Measurements from ENCODE around the gene OR6S1.

Gene OR6S1

GRCh38 chr14:20641591-20641990 lies at the start of gene OR6S1:
OR6S1 (minus strand) TSS chr14:20641691; CDS start chr14:20641691, 0 bp downstream.
- DNase-seq (ENCODE audit: low read depth, low spot score), result no peak

GRCh38 chr14:20690848-20691640 lies 49.6 kb upstream of the OR6S1 start:
- DNase-seq (ENCODE audit: low read depth, low spot score), result peak; percentile 70

GRCh38 chr14:20688167-20688839 lies 46.8 kb upstream of the OR6S1 start, which contains the start of gene ANG:
ANG (plus strand) TSS chr14:20688764; CDS start chr14:20693565, 4,801 bp downstream.
- no peak for DNase-seq (ENCODE audit: low read depth, low spot score)

GRCh38 chr14:20687362-20688166 lies 46.1 kb upstream of the OR6S1 start:
- no peak for DNase-seq (ENCODE audit: low read depth, low spot score)

GRCh38 chr14:20686386-20687143 lies 45.1 kb upstream of the OR6S1 start:
- DNase-seq (ENCODE audit: low read depth, low spot score), result no peak

- peak; percentile 24 for DNase-seq (ENCODE audit: low read depth, low spot score)
Observed at GRCh38 chr14:20684662-20685456, 43.4 kb upstream of the OR6S1 start.

GRCh38 chr14:20683891-20684661 lies 42.6 kb upstream of the OR6S1 start, which contains the start of gene RNASE4:
RNASE4 (plus strand) TSS chr14:20684560; CDS start chr14:20699372, 14,812 bp downstream.
- DNase-seq (ENCODE audit: low read depth, low spot score), result peak; percentile 94

GRCh38 chr14:20683125-20683890 lies 41.8 kb upstream of the OR6S1 start:
- DNase-seq (ENCODE audit: low read depth, low spot score), result peak; percentile 97

GRCh38 chr14:20682435-20683124 lies 41.1 kb upstream of the OR6S1 start:
- peak; percentile 90 for DNase-seq (ENCODE audit: low read depth, low spot score)

GRCh38 chr14:20682127-20682434 lies 40.6 kb upstream of the OR6S1 start:
- DNase-seq (ENCODE audit: low read depth, low spot score), result no peak

GRCh38 chr14:20681348-20682126 lies 40.0 kb upstream of the OR6S1 start:
- peak; percentile 98 for DNase-seq (ENCODE audit: low read depth, low spot score)

GRCh38 chr14:20680843-20681347 lies 39.4 kb upstream of the OR6S1 start:
- no peak for DNase-seq (ENCODE audit: low read depth, low spot score)

GRCh38 chr14:20680363-20680762 lies 38.9 kb upstream of the OR6S1 start:
- DNase-seq (ENCODE audit: low read depth, low spot score), result no peak

GRCh38 chr14:20679907-20680306 lies 38.4 kb upstream of the OR6S1 start:
- DNase-seq (ENCODE audit: low read depth, low spot score), result no peak

- no peak for DNase-seq (ENCODE audit: low read depth, low spot score)
Observed at GRCh38 chr14:20676072-20676471, 34.6 kb upstream of the OR6S1 start.

- no peak for DNase-seq (ENCODE audit: low read depth, low spot score)
Observed at GRCh38 chr14:20675669-20676068, 34.2 kb upstream of the OR6S1 start.

- no peak for DNase-seq (ENCODE audit: low read depth, low spot score)
Observed at GRCh38 chr14:20671597-20672283, 30.2 kb upstream of the OR6S1 start.
